B cell (primary cell): ENCODE results near the gene RAPGEF5. TPM values are rescaled to one million over a fixed set of nuclear protein-coding genes. Genes with fewer than 3 reads are reported as not detected.

Experiments used
- ATAC-seq: fragments of 200-7000 bp; cut with Tn5 transposase; one replicate; pipeline ENCODE4 v1.10.0; 2021; ENCODE audit warnings: low read depth, mild to moderate bottlenecking, moderate number of reproducible peaks, moderate library complexity
- CTCF ChIA-PET: fragments of 350-600 bp; sonication (Branson Sonifier 250); formaldehyde crosslinking; loops from one replicate; lab custom pipeline; 2021; ENCODE audit warnings: antibody characterized with exemption, inconsistent platforms; lab: Charles Lee
- POLR2A ChIA-PET: fragments of 350-600 bp; sonication (Branson Sonifier 250); formaldehyde crosslinking; loops from one replicate; lab custom pipeline; 2021; ENCODE audit warnings: antibody characterized with exemption; lab: Charles Lee
- DNase-seq: peaks from one replicate; pipeline ENCODE4 v3.0.0; 2013
- H2AFZ ChIP-seq: 2 replicates; pipeline ENCODE4 v1.6.1; 2012; ENCODE audit warnings: mild to moderate bottlenecking, low read depth, low read length; ENCODE audit not compliant: insufficient read depth, poor library complexity, severe bottlenecking
- H3K27ac ChIP-seq, 2 donors: 1 replicate in 1 of 2; 2 replicates in 1 of 2; pipeline ENCODE4 v1.5.1; 2012 to 2013; ENCODE audit warnings: low read length in 2 of 2, mild to moderate bottlenecking in 2 of 2, moderate library complexity in 1 of 2
- H3K27me3 ChIP-seq, 4 experiments: fragments of 200-600 bp in 1 of 4; sonication (generic) in 1 of 4; replicated peaks in 1 of 4; 1 replicate in 2 of 4; 2 replicates in 2 of 4; pipeline versions ENCODE4 v1.6.1 to v1.7.0; 2013 to 2016; ENCODE audit warnings: low read length in 3 of 4, mild to moderate bottlenecking in 2 of 4, mixed read lengths in 1 of 4, moderate library complexity in 1 of 4; ENCODE audit not compliant: insufficient read depth in 4 of 4, control insufficient read depth in 3 of 4; ENCODE audit errors: control extremely low read depth in 1 of 4
- H3K36me3 ChIP-seq, 2 experiments: replicated peaks in 1 of 2; 1 replicate in 1 of 2; 2 replicates in 1 of 2; pipeline versions ENCODE4 v1.6.1 to v1.7.1; 2013; ENCODE audit warnings: low read length in 1 of 2; ENCODE audit not compliant: insufficient read depth in 2 of 2, control insufficient read depth in 1 of 2; ENCODE audit errors: control extremely low read depth in 1 of 2, extremely low read depth in 1 of 2
- H3K4me1 ChIP-seq, 2 donors: fragments of 200-600 bp in 1 of 2; sonication (generic) in 1 of 2; 1 replicate in 1 of 2; 2 replicates in 1 of 2; pipeline versions ENCODE4 v1.5.1 to v1.6.1; 2013 to 2017; ENCODE audit warnings: low read length in 2 of 2; ENCODE audit not compliant: control insufficient read depth in 2 of 2, insufficient read depth in 2 of 2
- H3K4me2 ChIP-seq: replicated peaks from 2 replicates; pipeline ENCODE3; 2012; ENCODE audit warnings: mild to moderate bottlenecking, low read depth, low read length; ENCODE audit not compliant: poor library complexity, severe bottlenecking
- H3K4me3 ChIP-seq, 5 experiments: fragments of 200-600 bp in 1 of 5; sonication (generic) in 1 of 5; 1 replicate in 3 of 5; 2 replicates in 2 of 5; pipeline versions ENCODE4 v1.5.1 to v1.7.0; 2011 to 2016; ENCODE audit warnings: low read length in 4 of 5, mild to moderate bottlenecking in 4 of 5, low read depth in 2 of 5, control low read depth in 1 of 5, moderate library complexity in 1 of 5; ENCODE audit not compliant: insufficient read depth in 1 of 5; ENCODE audit errors: control extremely low read depth in 1 of 5, extremely low read depth in 1 of 5
- H3K79me2 ChIP-seq: fragments of 200-600 bp; sonication (generic); one replicate; pipeline ENCODE4 v1.6.0; 2016; ENCODE audit warnings: low read length; ENCODE audit not compliant: control insufficient read depth, insufficient read depth
- H3K9ac ChIP-seq: fragments of 200-600 bp; sonication (generic); 2 replicates; pipeline ENCODE4 v1.6.1; 2017; ENCODE audit warnings: mild to moderate bottlenecking, low read length, moderate library complexity
- H3K9me3 ChIP-seq, 3 donors: one replicate each; pipeline versions ENCODE4 v1.6.1 to v1.7.1; 2013; ENCODE audit warnings: low read length in 2 of 3; ENCODE audit not compliant: control insufficient read depth in 2 of 3, insufficient read depth in 1 of 3; ENCODE audit errors: control extremely low read depth in 1 of 3
- H4K20me1 ChIP-seq: 2 replicates; pipeline ENCODE4 v1.6.0; 2012; ENCODE audit warnings: mild to moderate bottlenecking, low read length; ENCODE audit not compliant: insufficient read depth, control insufficient read depth, poor library complexity, severe bottlenecking
- H3K27ac Mint-ChIP-seq: one replicate; pipeline ENCODE4 v1.8.0; 2021; ENCODE audit warnings: mixed read lengths
- H3K27me3 Mint-ChIP-seq: one replicate; pipeline ENCODE4 v1.8.0; 2021; ENCODE audit warnings: mixed read lengths
- H3K4me1 Mint-ChIP-seq: one replicate; pipeline ENCODE4 v1.8.0; 2021; ENCODE audit warnings: mixed read lengths
- H3K4me3 Mint-ChIP-seq: one replicate; pipeline ENCODE4 v1.8.0; 2021; ENCODE audit warnings: mixed read lengths
- H3K9me3 Mint-ChIP-seq: one replicate; pipeline ENCODE4 v1.8.0; 2022; ENCODE audit warnings: mixed read lengths; ENCODE audit not compliant: insufficient read depth
- EZH2 ChIP-seq: IDR thresholded peaks from 2 replicates; pipeline ENCODE4 v1.6.1; 2012; ENCODE audit warnings: borderline replicate concordance, low read depth, mild to moderate bottlenecking, moderate library complexity, low read length; ENCODE audit not compliant: insufficient read depth, poor library complexity, severe bottlenecking
- WGBS: methylation state at CpG from one replicate; pipeline ENCODE4 v1.1.5; 2013; ENCODE audit warnings: missing lambda C conversion rate; ENCODE audit not compliant: insufficient coverage; 5-methylcytosine and 5-hydroxymethylcytosine counted together
- intact Hi-C: fragments of 100-400 bp; cut with micrococcal nuclease; formaldehyde crosslinking; loops from one replicate; pipeline ENCODE4 v1.10.0; 2022
- polyA plus RNA-seq: library from polyadenylated mRNA; depleted of rRNA; stranded (reverse); fragments of >200 nt; gene quantifications from 2 replicates; pipeline ENCODE4 v1.2.3, GENCODE V29; 2012
- total RNA-seq, 2 donors: library from RNA; stranded (reverse); fragments of 120-200 nt in 1 of 2; gene quantifications; 1 replicate in 1 of 2; 2 replicates in 1 of 2; pipeline versions ENCODE4 v1.2.3 to v1.2.4, GENCODE V29; 2013 to 2022
- TF ChIP-seq, protein P1 (sequence below): fragments of 200-600 bp; IDR thresholded peaks from one replicate; pipeline ENCODE4 v1.8.0; 2022; ENCODE audit warnings: antibody characterized with exemption, mild to moderate bottlenecking

RAPGEF5 gene
- total and polyA plus RNA-seq, 2 donors (not counting 1 experiment from before 2014, with no cell fraction given), result 1.5 to 37.6 TPM

DNA sequence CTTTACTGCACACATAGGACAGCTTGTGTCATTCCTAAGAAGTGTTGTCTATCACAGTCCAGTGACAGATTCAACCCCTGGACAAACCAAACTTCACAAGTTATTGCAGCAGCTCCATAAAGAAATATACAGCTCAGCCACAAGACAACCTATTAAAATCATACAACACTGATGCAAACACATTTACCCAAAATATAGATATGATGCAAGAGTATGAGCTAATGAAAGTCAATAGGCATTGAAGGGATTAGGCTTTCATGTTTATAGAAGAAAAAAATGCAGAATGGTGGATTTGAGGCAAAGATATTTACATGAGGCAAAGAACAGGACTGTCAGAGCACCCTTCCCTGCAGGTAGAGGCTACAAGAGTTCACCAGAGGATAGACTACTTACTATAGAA lies 14.9 kb upstream of the RAPGEF5 start:
- H3K27ac ChIP-seq, result no peak overlapping the region
- no peak overlapping the region for H3K4me2 ChIP-seq
- H2AFZ ChIP-seq, result no peak overlapping the region
- H3K9me3 ChIP-seq, result no peaks in the 10 kb centered on the region
- peaks cover 3% of the 10 kb centered on the region for H3K27me3 Mint-ChIP-seq
- DNase-seq (no peak), ATAC-seq (no peak)
- no peak overlapping the region for H3K9ac ChIP-seq
- H3K9me3 Mint-ChIP-seq, result no peaks in the 10 kb centered on the region
- H3K4me1 ChIP-seq, result no peaks in the 10 kb centered on the region
- TF ChIP-seq, protein P1, sequence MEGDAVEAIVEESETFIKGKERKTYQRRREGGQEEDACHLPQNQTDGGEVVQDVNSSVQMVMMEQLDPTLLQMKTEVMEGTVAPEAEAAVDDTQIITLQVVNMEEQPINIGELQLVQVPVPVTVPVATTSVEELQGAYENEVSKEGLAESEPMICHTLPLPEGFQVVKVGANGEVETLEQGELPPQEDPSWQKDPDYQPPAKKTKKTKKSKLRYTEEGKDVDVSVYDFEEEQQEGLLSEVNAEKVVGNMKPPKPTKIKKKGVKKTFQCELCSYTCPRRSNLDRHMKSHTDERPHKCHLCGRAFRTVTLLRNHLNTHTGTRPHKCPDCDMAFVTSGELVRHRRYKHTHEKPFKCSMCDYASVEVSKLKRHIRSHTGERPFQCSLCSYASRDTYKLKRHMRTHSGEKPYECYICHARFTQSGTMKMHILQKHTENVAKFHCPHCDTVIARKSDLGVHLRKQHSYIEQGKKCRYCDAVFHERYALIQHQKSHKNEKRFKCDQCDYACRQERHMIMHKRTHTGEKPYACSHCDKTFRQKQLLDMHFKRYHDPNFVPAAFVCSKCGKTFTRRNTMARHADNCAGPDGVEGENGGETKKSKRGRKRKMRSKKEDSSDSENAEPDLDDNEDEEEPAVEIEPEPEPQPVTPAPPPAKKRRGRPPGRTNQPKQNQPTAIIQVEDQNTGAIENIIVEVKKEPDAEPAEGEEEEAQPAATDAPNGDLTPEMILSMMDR, result no peak
- TF ChIP-seq EZH2, result no peak
- H4K20me1 ChIP-seq, result no peaks in the 10 kb centered on the region
- H3K36me3 ChIP-seq, result no peaks in the 10 kb centered on the region
- POLR2A ChIA-PET, result no interaction called here
- CTCF ChIA-PET, result no interaction called here
- no peaks in the 10 kb centered on the region for H3K27me3 ChIP-seq
- intact Hi-C loops, result no loop called here
- H3K4me3 Mint-ChIP-seq, result no peak overlapping the region
- no peak overlapping the region for H3K4me3 ChIP-seq
- no peak overlapping the region for H3K27ac Mint-ChIP-seq
- no peaks in the 10 kb centered on the region for H3K79me2 ChIP-seq
- peaks cover under 1% of the 10 kb centered on the region for H3K4me1 Mint-ChIP-seq

DNA sequence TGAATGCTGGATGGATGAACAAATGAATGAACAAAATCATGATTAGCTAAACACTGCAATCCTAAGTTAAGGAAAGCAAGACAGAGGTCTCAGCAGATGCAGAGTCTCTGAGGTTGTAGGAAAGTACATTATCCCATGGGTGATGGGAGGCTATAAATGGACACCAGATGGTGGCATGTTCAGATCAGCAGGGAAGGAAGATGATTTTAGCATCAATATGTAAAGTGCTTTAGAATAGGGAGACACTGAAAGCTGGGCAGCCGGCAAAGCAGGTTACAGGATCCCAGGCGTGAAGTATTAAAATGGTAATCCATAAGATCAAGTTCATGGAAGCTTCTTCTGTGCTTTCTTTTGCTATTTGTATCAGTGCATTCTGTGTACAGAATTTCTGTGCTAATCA lies 7.9 kb upstream of the RAPGEF5 start:
- Mint-ChIP-seq H3K27ac (no peak overlapping the region), H3K9me3 (no peaks in the 10 kb centered on the region), H3K4me1 (peaks cover 16% of the 10 kb centered on the region), H3K4me3 (no peak overlapping the region), H3K27me3 (peaks cover 3% of the 10 kb centered on the region)
- no peaks in the 10 kb centered on the region for H3K9me3 ChIP-seq
- H3K27ac ChIP-seq, result no peak overlapping the region
- no peaks in the 10 kb centered on the region for H4K20me1 ChIP-seq
- H3K9ac ChIP-seq, result no peak overlapping the region
- ATAC-seq (no peak), DNase-seq (no peak)
- H2AFZ ChIP-seq, result no peak overlapping the region
- H3K79me2 ChIP-seq, result no peaks in the 10 kb centered on the region
- WGBS, result 55% methylated on average over 2 of the region's 2 CpGs
- H3K4me2 ChIP-seq, result no peak overlapping the region
- ChIA-PET CTCF (interaction anchor here (0.7 kb wide), 1 partner anchor 20 kb away, joined by 6 read pairs; no protein-coding TSS in a partner anchor), POLR2A (no interaction called here)
- TF ChIP-seq EZH2, result no peak
- TF ChIP-seq, protein P1, result no peak
- intact Hi-C loops, result no loop called here
- H3K27me3 ChIP-seq, result no peaks in the 10 kb centered on the region
- H3K4me1 ChIP-seq, result no peaks in the 10 kb centered on the region
- no peak overlapping the region for H3K4me3 ChIP-seq
- H3K36me3 ChIP-seq, result no peaks in the 10 kb centered on the region
